Mesenchymal stem cell (in vitro differentiated cells and primary cell): ENCODE data around the gene TTC33.
A peak's percentile ranks its signal among the peaks of the same experiment; 100 is the strongest.

Experiments used
- DNase-seq: peaks from one replicate; pipeline ENCODE4 v3.0.0-alpha.2; 2013
- H2AFZ ChIP-seq: one replicate; pipeline ENCODE4 v1.6.1; 2013; ENCODE audit warnings: low read depth, mild to moderate bottlenecking, control low read depth, inconsistent platforms, low read length, moderate library complexity
- H2AK5ac ChIP-seq: 2 replicates; pipeline ENCODE4 v1.6.1; 2013; ENCODE audit warnings: low read length, moderate library complexity, mild to moderate bottlenecking, inconsistent platforms; ENCODE audit not compliant: severe bottlenecking
- H2BK120ac ChIP-seq: one replicate; pipeline ENCODE4 v1.6.1; 2013; ENCODE audit warnings: low read depth, mild to moderate bottlenecking, inconsistent platforms, low read length, moderate library complexity
- H2BK12ac ChIP-seq, 2 experiments: one replicate each; pipeline ENCODE4 v1.6.1; 2013; ENCODE audit warnings: inconsistent platforms in 2 of 2, low read length in 2 of 2, mild to moderate bottlenecking in 2 of 2, moderate library complexity in 2 of 2, control low read depth in 1 of 2
- H2BK15ac ChIP-seq: one replicate; pipeline ENCODE4 v1.6.1; 2013; ENCODE audit warnings: mild to moderate bottlenecking, low read depth, inconsistent platforms; ENCODE audit not compliant: poor library complexity, severe bottlenecking
- H2BK5ac ChIP-seq: 2 replicates; pipeline ENCODE4 v1.6.1; 2013; ENCODE audit warnings: low read depth, mild to moderate bottlenecking, low read length, control low read depth, inconsistent platforms; ENCODE audit not compliant: poor library complexity, severe bottlenecking
- H3K14ac ChIP-seq, 2 experiments: one replicate each; pipeline ENCODE4 v1.6.1; 2013; ENCODE audit warnings: inconsistent platforms in 2 of 2, low read length in 2 of 2, control low read depth in 1 of 2, mild to moderate bottlenecking in 1 of 2, moderate library complexity in 1 of 2
- H3K18ac ChIP-seq, 2 experiments: one replicate each; pipeline ENCODE4 v1.6.1; 2013; ENCODE audit warnings: inconsistent platforms in 2 of 2, low read length in 2 of 2, control low read depth in 1 of 2, low read depth in 1 of 2, mild to moderate bottlenecking in 1 of 2
- H3K23ac ChIP-seq, 2 experiments: one replicate each; pipeline ENCODE4 v1.6.1; 2013; ENCODE audit warnings: inconsistent platforms in 2 of 2, low read length in 2 of 2, mild to moderate bottlenecking in 2 of 2, moderate library complexity in 2 of 2, control low read depth in 1 of 2
- H3K27ac ChIP-seq: 2 replicates; pipeline ENCODE4 v1.5.1; 2013; ENCODE audit warnings: mild to moderate bottlenecking, moderate library complexity, low read length, control low read depth, inconsistent platforms; ENCODE audit not compliant: poor library complexity, severe bottlenecking
- H3K27me3 ChIP-seq, 2 experiments: 2 replicates each; pipeline versions ENCODE4 v1.6.1 to v1.7.0; 2013; ENCODE audit warnings: low read length in 2 of 2, mild to moderate bottlenecking in 2 of 2, moderate library complexity in 2 of 2, control low read depth in 1 of 2, inconsistent platforms in 1 of 2; ENCODE audit not compliant: control insufficient read depth in 1 of 2, insufficient read depth in 1 of 2
- H3K36me3 ChIP-seq, 2 experiments: 2 replicates each; pipeline versions ENCODE4 v1.6.1 to v1.7.0; 2013; ENCODE audit warnings: low read length in 2 of 2, control low read depth in 1 of 2, inconsistent platforms in 1 of 2, low read depth in 1 of 2, mild to moderate bottlenecking in 1 of 2; ENCODE audit not compliant: insufficient read depth in 2 of 2, control insufficient read depth in 1 of 2
- H3K4ac ChIP-seq, 2 experiments: one replicate each; pipeline ENCODE4 v1.6.1; 2013; ENCODE audit warnings: inconsistent platforms in 2 of 2, low read length in 2 of 2, mild to moderate bottlenecking in 2 of 2, moderate library complexity in 2 of 2, control low read depth in 1 of 2, low read depth in 1 of 2
- H3K4me1 ChIP-seq: 2 replicates; pipeline ENCODE4 v1.6.1; 2013; ENCODE audit warnings: low read depth, low read length, control low read depth; ENCODE audit not compliant: control insufficient read depth, insufficient read depth
- H3K4me2 ChIP-seq: 2 replicates; pipeline ENCODE4 v1.6.1; 2013; ENCODE audit warnings: low read length, mild to moderate bottlenecking, inconsistent platforms; ENCODE audit not compliant: poor library complexity, severe bottlenecking
- H3K4me3 ChIP-seq, 2 experiments: 2 replicates each; pipeline versions ENCODE4 v1.5.1 to v1.7.0; 2013; ENCODE audit warnings: low read length in 2 of 2, mild to moderate bottlenecking in 2 of 2, control low read depth in 1 of 2, low read depth in 1 of 2; ENCODE audit not compliant: insufficient read depth in 1 of 2
- H3K79me1 ChIP-seq: replicated peaks from 2 replicates; pipeline ENCODE4 v1.6.1; 2013; ENCODE audit warnings: mild to moderate bottlenecking, control low read depth, low read length, inconsistent platforms; ENCODE audit not compliant: poor library complexity, severe bottlenecking
- H3K9ac ChIP-seq: 2 replicates; pipeline ENCODE4 v1.7.0; 2013; ENCODE audit warnings: mild to moderate bottlenecking, low read length, moderate library complexity
- H3K9me3 ChIP-seq: 2 replicates; pipeline ENCODE4 v1.7.0; 2013; ENCODE audit warnings: mild to moderate bottlenecking, low read length; ENCODE audit not compliant: control insufficient read depth
- H4K8ac ChIP-seq: one replicate; pipeline ENCODE4 v1.6.1; 2013; ENCODE audit warnings: inconsistent platforms, mild to moderate bottlenecking, low read length, moderate library complexity
- H4K91ac ChIP-seq: one replicate; pipeline ENCODE4 v1.6.1; 2013; ENCODE audit warnings: mild to moderate bottlenecking, low read length, inconsistent platforms
- WGBS: methylation state at CpG from one replicate; pipeline ENCODE4 v1.1.7; 2013; ENCODE audit warnings: mixed read lengths; 5-methylcytosine and 5-hydroxymethylcytosine counted together

The TTC33 gene

GRCh38 chr5:40502736-40503135 lies 253.0 kb downstream of the TTC33 start:
- no peak overlapping the region for H3K27ac ChIP-seq
- no peaks in the 10 kb centered on the region for H3K79me1 ChIP-seq
- H3K4me3 ChIP-seq, result no peak overlapping the region
- peaks cover 5% of the 10 kb centered on the region for H3K4me1 ChIP-seq
- H3K4me2 ChIP-seq, result no peak overlapping the region
- no peak overlapping the region for H3K4ac ChIP-seq
- H3K9ac ChIP-seq, result no peak overlapping the region
- H3K36me3 ChIP-seq, result no peaks in the 10 kb centered on the region
- no peaks in the 10 kb centered on the region for H3K27me3 ChIP-seq
- H3K14ac ChIP-seq, result no peak overlapping the region
- no peak overlapping the region for H2AFZ ChIP-seq
- 95% methylated on average over 1 of the region's 3 CpGs for WGBS
- H4K91ac ChIP-seq, result no peak overlapping the region
- no peak overlapping the region for H2BK12ac ChIP-seq
- no peak overlapping the region for H4K8ac ChIP-seq
- DNase-seq, result no peak
- no peak overlapping the region for H3K23ac ChIP-seq
- no peak overlapping the region for H2BK120ac ChIP-seq
- no peak overlapping the region for H2BK15ac ChIP-seq
- H2AK5ac ChIP-seq, result no peak overlapping the region
- H3K18ac ChIP-seq, result no peak overlapping the region
- no peak overlapping the region for H2BK5ac ChIP-seq
- no peaks in the 10 kb centered on the region for H3K9me3 ChIP-seq

- Histone ChIP-seq H2AK5ac (no peak overlapping the region), H2BK120ac (no peak overlapping the region), H4K8ac (no peak overlapping the region), H3K27me3 (no peaks in the 10 kb centered on the region), H3K14ac (no peak overlapping the region), H3K4me3 (no peak overlapping the region), H3K4ac (no peak overlapping the region), H3K4me2 (no peak overlapping the region), H3K9me3 (no peaks in the 10 kb centered on the region), H2AFZ (no peak overlapping the region), H2BK15ac (no peak overlapping the region), H4K91ac (no peak overlapping the region), H3K18ac (no peak overlapping the region), H3K23ac (no peak overlapping the region), H3K36me3 (no peaks in the 10 kb centered on the region), H2BK5ac (no peak overlapping the region), H3K79me1 (no peaks in the 10 kb centered on the region), H3K27ac (no peak overlapping the region), H2BK12ac (no peak overlapping the region), H3K9ac (no peak overlapping the region), H3K4me1 (peaks cover 5% of the 10 kb centered on the region)
- WGBS, result 82% methylated on average over 4 of the region's 4 CpGs
- DNase-seq, result no peak
Measured at GRCh38 chr5:40501711-40502444, 253.9 kb downstream of the TTC33 start.

- H4K8ac ChIP-seq, result no peak overlapping the region
- no peak overlapping the region for H3K9ac ChIP-seq
- H3K9me3 ChIP-seq, result no peaks in the 10 kb centered on the region
- H3K4me1 ChIP-seq, result peaks cover 5% of the 10 kb centered on the region
- no peaks in the 10 kb centered on the region for H3K36me3 ChIP-seq
- no peak overlapping the region for H3K18ac ChIP-seq
- WGBS, result 98% methylated on average over 3 of the region's 3 CpGs
- H2BK15ac ChIP-seq, result no peak overlapping the region
- H2BK5ac ChIP-seq, result no peak overlapping the region
- H3K79me1 ChIP-seq, result no peaks in the 10 kb centered on the region
- H3K4ac ChIP-seq, result no peak overlapping the region
- H3K4me2 ChIP-seq, result no peak overlapping the region
- peak overlapping the region; percentile 67 for H2AK5ac ChIP-seq
- H2BK120ac ChIP-seq, result no peak overlapping the region
- no peak overlapping the region for H2AFZ ChIP-seq
- no peaks in the 10 kb centered on the region for H3K27me3 ChIP-seq
- no peak overlapping the region for H3K27ac ChIP-seq
- no peak overlapping the region for H2BK12ac ChIP-seq
- H3K23ac ChIP-seq, result no peak overlapping the region
- no peak overlapping the region for H3K14ac ChIP-seq
- DNase-seq, result no peak
- no peak overlapping the region for H3K4me3 ChIP-seq
- H4K91ac ChIP-seq, result no peak overlapping the region
Measured at GRCh38 chr5:40499518-40500273, 256.1 kb downstream of the TTC33 start.

- H3K27ac ChIP-seq, result no peak overlapping the region
- no peak overlapping the region for H2BK120ac ChIP-seq
- no peak overlapping the region for H3K4me3 ChIP-seq
- 93% methylated on average over 2 of the region's 2 CpGs for WGBS
- H3K14ac ChIP-seq, result no peak overlapping the region
- H2BK5ac ChIP-seq, result no peak overlapping the region
- no peaks in the 10 kb centered on the region for H3K79me1 ChIP-seq
- H2BK12ac ChIP-seq, result no peak overlapping the region
- H3K18ac ChIP-seq, result no peak overlapping the region
- no peaks in the 10 kb centered on the region for H3K27me3 ChIP-seq
- H2AFZ ChIP-seq, result no peak overlapping the region
- peaks cover 5% of the 10 kb centered on the region for H3K4me1 ChIP-seq
- H3K36me3 ChIP-seq, result no peaks in the 10 kb centered on the region
- no peak overlapping the region for H4K91ac ChIP-seq
- DNase-seq, result no peak
- no peak overlapping the region for H3K9ac ChIP-seq
- H2BK15ac ChIP-seq, result no peak overlapping the region
- no peaks in the 10 kb centered on the region for H3K9me3 ChIP-seq
- peak overlapping the region; percentile 67 for H2AK5ac ChIP-seq
- peak overlapping the region in 1 of 2 experiments; percentile 33 for H3K4ac ChIP-seq
- H3K4me2 ChIP-seq, result no peak overlapping the region
- H3K23ac ChIP-seq, result no peak overlapping the region
- peak overlapping the region; percentile 66 for H4K8ac ChIP-seq
Measured at GRCh38 chr5:40499007-40499406, 256.8 kb downstream of the TTC33 start.
